GM12892 (cell line): ENCODE results near the gene PTPRH.
A peak's percentile ranks its signal among the peaks of the same experiment; 100 is the strongest.
"Not testable (repeated sequence)": the region's sequence is repeated elsewhere in the genome, so short reads cannot be mapped to it uniquely, and the experiment has no call there.

Source experiments
- DNase-seq: peaks from one replicate; pipeline ENCODE4 v3.0.0; 2011; ENCODE audit not compliant: insufficient read length
- FAIRE-seq: peaks from 2 replicates; lab custom pipeline; 2011; peaks lifted over from hg19 to GRCh38; lab: Jason Lieb, UNC
- POLR2A ChIP-seq: IDR thresholded peaks from 2 replicates; pipeline ENCODE4 v1.6.1; 2011; ENCODE audit warnings: low read depth, low read length, control low read depth
- POLR2AphosphoS5 ChIP-seq: IDR thresholded peaks from 2 replicates; pipeline ENCODE4 v1.6.1; 2011; ENCODE audit warnings: low read depth, low read length, control low read depth
- TAF1 ChIP-seq: IDR thresholded peaks from 2 replicates; pipeline ENCODE4 v1.6.1; 2011; ENCODE audit warnings: low read depth, mild to moderate bottlenecking, control low read depth, low read length, borderline replicate concordance

PTPRH gene

GRCh38 chr19:55174425-55175116 lies 34.7 kb downstream of the PTPRH start:
- no peak for FAIRE-seq
- TF ChIP-seq POLR2A, result no peak
- no peak for TF ChIP-seq TAF1
- DNase-seq, result no peak

- TF ChIP-seq TAF1, result no peak
- TF ChIP-seq POLR2AphosphoS5, result no peak
- TF ChIP-seq POLR2A, result no peak
- DNase-seq (no peak), FAIRE-seq (no peak)
These were observed 35.4 kb downstream of the PTPRH start for GRCh38 chr19:55173714-55174409.

GRCh38 chr19:55173186-55173713 lies 36.1 kb downstream of the PTPRH start:
- DNase-seq (no peak), FAIRE-seq (no peak)

GRCh38 chr19:55172741-55173140 lies 36.6 kb downstream of the PTPRH start:
- DNase-seq (no peak), FAIRE-seq (no peak)
- no peak for TF ChIP-seq TAF1
- TF ChIP-seq POLR2A, result no peak
- no peak for TF ChIP-seq POLR2AphosphoS5

More at GRCh38 chr19:55173186-55173713, 36.1 kb downstream of the PTPRH start:
- TF ChIP-seq TAF1 (no peak), POLR2A (no peak), POLR2AphosphoS5 (no peak)

- DNase-seq, FAIRE-seq: not testable (repeated sequence)
These were observed 37.0 kb downstream of the PTPRH start for GRCh38 chr19:55172318-55172717.

- DNase-seq, result no peak
- no peak for FAIRE-seq
- TF ChIP-seq POLR2A (no peak), POLR2AphosphoS5 (no peak), TAF1 (no peak)
These were observed 37.9 kb downstream of the PTPRH start for GRCh38 chr19:55171440-55171839.

GRCh38 chr19:55169136-55169535 lies 40.2 kb downstream of the PTPRH start:
- FAIRE-seq, result no peak
- no peak for TF ChIP-seq TAF1
- no peak for TF ChIP-seq POLR2AphosphoS5
- TF ChIP-seq POLR2A, result no peak
- no peak for DNase-seq

- DNase-seq, result peak; percentile 89
- no peak for FAIRE-seq
- TF ChIP-seq POLR2A, result no peak
- no peak for TF ChIP-seq TAF1
- no peak for TF ChIP-seq POLR2AphosphoS5
These were observed 42.6 kb downstream of the PTPRH start, which contains the start of gene DNAAF3 for GRCh38 chr19:55166530-55167268. Gene DNAAF3 (minus strand): TSS chr19:55166613. CDS start chr19:55166413, 200 bp downstream.

- DNase-seq, result no peak
- FAIRE-seq, result no peak
These were observed 43.3 kb downstream of the PTPRH start for GRCh38 chr19:55165952-55166529.

GRCh38 chr19:55161571-55162322 lies 47.6 kb downstream of the PTPRH start:
- no peak for TF ChIP-seq POLR2A
- TF ChIP-seq POLR2AphosphoS5, result no peak
- TF ChIP-seq TAF1, result no peak
- no peak for FAIRE-seq
- DNase-seq, result no peak

More at GRCh38 chr19:55165952-55166529, 43.3 kb downstream of the PTPRH start:
- TF ChIP-seq POLR2AphosphoS5, result no peak
- TF ChIP-seq TAF1, result no peak
- TF ChIP-seq POLR2A, result no peak
